RWPE2 (cell line): ENCODE measurements around the gene RAP1GAP2.

Experiments
- ATAC-seq: fragments of 200-7000 bp; cut with Tn5 transposase; 3 replicates; pipeline ENCODE4 v1.9.1; 2021; ENCODE audit warnings: low read depth
- DNase-seq: peaks from one replicate; pipeline ENCODE4 v3.0.0-alpha.2; 2020; ENCODE audit warnings: low spot score
- H3K27ac ChIP-seq: fragments of 450-650 bp; 2 replicates; pipeline ENCODE4 v1.5.1; 2017; ENCODE audit warnings: mild to moderate bottlenecking; ENCODE audit not compliant: poor library complexity, severe bottlenecking
- H3K27me3 ChIP-seq: fragments of 250-450 bp; sonication (Bioruptor Pico); 2 replicates; pipeline ENCODE4 v1.5.1; 2021; ENCODE audit warnings: mild to moderate bottlenecking, moderate library complexity; ENCODE audit not compliant: insufficient read depth, poor library complexity, severe bottlenecking
- H3K36me3 ChIP-seq: fragments of 250-450 bp; sonication (Bioruptor Pico); 2 replicates; pipeline ENCODE4 v1.5.1; 2020; ENCODE audit warnings: low read depth, mild to moderate bottlenecking, moderate library complexity
- H3K4me1 ChIP-seq: fragments of 250-450 bp; sonication (Bioruptor Pico); 2 replicates; pipeline ENCODE4 v1.5.1; 2021; ENCODE audit warnings: mild to moderate bottlenecking, moderate library complexity; ENCODE audit not compliant: insufficient read depth, poor library complexity, severe bottlenecking
- H3K4me3 ChIP-seq: fragments of 250-450 bp; sonication (Bioruptor Pico); 2 replicates; pipeline ENCODE4 v1.5.1; 2021; ENCODE audit warnings: mild to moderate bottlenecking, moderate library complexity; ENCODE audit not compliant: severe bottlenecking
- H3K9me3 ChIP-seq: fragments of 250-450 bp; sonication (Bioruptor Pico); 2 replicates; pipeline ENCODE4 v1.5.1; 2021; ENCODE audit warnings: mild to moderate bottlenecking, moderate library complexity; ENCODE audit not compliant: severe bottlenecking
- CTCF ChIP-seq: fragments of 450-650 bp; IDR thresholded peaks from one replicate; pipeline ENCODE4 v1.5.1; 2017; ENCODE audit warnings: mild to moderate bottlenecking, moderate library complexity; ENCODE audit not compliant: poor library complexity, severe bottlenecking

The RAP1GAP2 gene

GRCh38 chr17:2776589-2777241 lies 19.5 kb upstream of the RAP1GAP2 start:
- Histone ChIP-seq H3K9me3 (no peaks in the 10 kb centered on the region), H3K4me1 (no peaks in the 10 kb centered on the region), H3K27ac (no peak overlapping the region), H3K36me3 (no peaks in the 10 kb centered on the region), H3K4me3 (peak overlapping the region; percentile 37), H3K27me3 (peaks cover 19% of the 10 kb centered on the region)
- ATAC-seq (peak; percentile 57), DNase-seq (no peak)
- TF ChIP-seq CTCF, result no peak

GRCh38 chr17:2777242-2777867 lies 18.9 kb upstream of the RAP1GAP2 start:
- Histone ChIP-seq H3K9me3 (no peaks in the 10 kb centered on the region), H3K4me1 (no peaks in the 10 kb centered on the region), H3K4me3 (peak overlapping the region; percentile 37), H3K36me3 (no peaks in the 10 kb centered on the region), H3K27ac (no peak overlapping the region), H3K27me3 (peaks cover 19% of the 10 kb centered on the region)
- 0 out of 3 replicates have a peak, but pooled peaks have one; percentile 11 for ATAC-seq
- DNase-seq, result no peak
- no peak for TF ChIP-seq CTCF

- Histone ChIP-seq H3K36me3 (no peaks in the 10 kb centered on the region), H3K27me3 (peaks cover 19% of the 10 kb centered on the region), H3K27ac (no peak overlapping the region), H3K4me1 (no peaks in the 10 kb centered on the region), H3K9me3 (no peaks in the 10 kb centered on the region), H3K4me3 (no peak overlapping the region)
- DNase-seq (no peak), ATAC-seq (no peak)
- TF ChIP-seq CTCF, result no peak
Observed at GRCh38 chr17:2778489-2778888, 17.7 kb upstream of the RAP1GAP2 start.

- DNase-seq (no peak), ATAC-seq (no peak)
- Histone ChIP-seq H3K27ac (no peak overlapping the region), H3K4me1 (no peaks in the 10 kb centered on the region), H3K27me3 (peaks cover 19% of the 10 kb centered on the region), H3K4me3 (no peak overlapping the region), H3K36me3 (no peaks in the 10 kb centered on the region), H3K9me3 (no peaks in the 10 kb centered on the region)
- no peak for TF ChIP-seq CTCF
Observed at GRCh38 chr17:2779545-2779944, 16.7 kb upstream of the RAP1GAP2 start.

GRCh38 chr17:2780256-2780655 lies 16.0 kb upstream of the RAP1GAP2 start:
- DNase-seq (no peak), ATAC-seq (no peak)
- no peak overlapping the region for H3K4me3 ChIP-seq
- no peaks in the 10 kb centered on the region for H3K36me3 ChIP-seq
- TF ChIP-seq CTCF, result no peak
- H3K27ac ChIP-seq, result no peak overlapping the region
- no peaks in the 10 kb centered on the region for H3K4me1 ChIP-seq
- no peaks in the 10 kb centered on the region for H3K9me3 ChIP-seq
- H3K27me3 ChIP-seq, result peaks cover 15% of the 10 kb centered on the region
